ENCODE data around the gene ARHGAP22. TPM values are rescaled to one million over a fixed set of nuclear protein-coding genes. Genes with fewer than 3 reads are reported as not detected.

The ARHGAP22 gene
- total RNA-seq, 1 donor from 2014 or later, result 1.0 TPM

GRCh38 chr10:48495282-48496045 is 109.4 kb downstream of the ARHGAP22 start:
- Histone ChIP-seq H3K27me3 (ENCODE audit: control insufficient read depth in 3 of 3, insufficient read depth in 3 of 3, low read length in 3 of 3) (peaks cover 0 to 11% (median 0%) of the 10 kb centered on the region in 3 donors), H3K36me3 (ENCODE audit: control insufficient read depth in 3 of 3, insufficient read depth in 3 of 3, low read length in 3 of 3) (no peaks in the 10 kb centered on the region), H3K9ac (ENCODE audit: low read depth in 1 of 3, low read length in 3 of 3) (no peak overlapping the region), H3K27ac (ENCODE audit: low read depth, low read length) (no peak overlapping the region), H3K4me1 (ENCODE audit: control insufficient read depth in 3 of 3, insufficient read depth in 3 of 3, low read length in 3 of 3) (peaks cover 0 to 9% (median 0%) of the 10 kb centered on the region in 3 donors), H3K4me3 (ENCODE audit: low read length in 3 of 3) (no peak overlapping the region), H3K9me3 (ENCODE audit: control insufficient read depth in 3 of 3, low read length in 3 of 3) (no peaks in the 10 kb centered on the region)

- peaks cover 0 to 11% (median 0%) of the 10 kb centered on the region in 3 donors for H3K27me3 ChIP-seq (ENCODE audit: control insufficient read depth in 3 of 3, insufficient read depth in 3 of 3, low read length in 3 of 3)
- H3K27ac ChIP-seq (ENCODE audit: low read depth, low read length), result no peak overlapping the region
- no peak overlapping the region for H3K9ac ChIP-seq (ENCODE audit: low read depth in 1 of 3, low read length in 3 of 3)
- H3K4me3 ChIP-seq (ENCODE audit: low read length in 3 of 3), result no peak overlapping the region
- H3K9me3 ChIP-seq (ENCODE audit: control insufficient read depth in 3 of 3, low read length in 3 of 3), result no peaks in the 10 kb centered on the region
- peaks cover 0 to 9% (median 0%) of the 10 kb centered on the region in 3 donors for H3K4me1 ChIP-seq (ENCODE audit: control insufficient read depth in 3 of 3, insufficient read depth in 3 of 3, low read length in 3 of 3)
- H3K36me3 ChIP-seq (ENCODE audit: control insufficient read depth in 3 of 3, insufficient read depth in 3 of 3, low read length in 3 of 3), result no peaks in the 10 kb centered on the region
These were observed 110.3 kb downstream of the ARHGAP22 start for GRCh38 chr10:48494611-48495010.

- Histone ChIP-seq H3K4me1 (ENCODE audit: control insufficient read depth in 3 of 3, insufficient read depth in 3 of 3, low read length in 3 of 3) (peaks cover 0 to 9% (median 0%) of the 10 kb centered on the region in 3 donors), H3K9ac (ENCODE audit: low read depth in 1 of 3, low read length in 3 of 3) (no peak overlapping the region), H3K27ac (ENCODE audit: low read depth, low read length) (no peak overlapping the region), H3K4me3 (ENCODE audit: low read length in 3 of 3) (no peak overlapping the region), H3K36me3 (ENCODE audit: control insufficient read depth in 3 of 3, insufficient read depth in 3 of 3, low read length in 3 of 3) (no peaks in the 10 kb centered on the region), H3K27me3 (ENCODE audit: control insufficient read depth in 3 of 3, insufficient read depth in 3 of 3, low read length in 3 of 3) (peaks cover 0 to 11% (median 0%) of the 10 kb centered on the region in 3 donors), H3K9me3 (ENCODE audit: control insufficient read depth in 3 of 3, low read length in 3 of 3) (no peaks in the 10 kb centered on the region)
These were observed 110.8 kb downstream of the ARHGAP22 start for GRCh38 chr10:48494073-48494472.

- H3K36me3 ChIP-seq (ENCODE audit: control insufficient read depth in 3 of 3, insufficient read depth in 3 of 3, low read length in 3 of 3), result no peaks in the 10 kb centered on the region
- peaks cover 0 to 11% (median 0%) of the 10 kb centered on the region in 3 donors for H3K27me3 ChIP-seq (ENCODE audit: control insufficient read depth in 3 of 3, insufficient read depth in 3 of 3, low read length in 3 of 3)
- H3K27ac ChIP-seq (ENCODE audit: low read depth, low read length), result no peak overlapping the region
- peaks cover 0 to 9% (median 0%) of the 10 kb centered on the region in 3 donors for H3K4me1 ChIP-seq (ENCODE audit: control insufficient read depth in 3 of 3, insufficient read depth in 3 of 3, low read length in 3 of 3)
- H3K4me3 ChIP-seq (ENCODE audit: low read length in 3 of 3), result no peak overlapping the region
- no peaks in the 10 kb centered on the region for H3K9me3 ChIP-seq (ENCODE audit: control insufficient read depth in 3 of 3, low read length in 3 of 3)
- no peak overlapping the region for H3K9ac ChIP-seq (ENCODE audit: low read depth in 1 of 3, low read length in 3 of 3)
These were observed 111.6 kb downstream of the ARHGAP22 start for GRCh38 chr10:48493083-48493871.

GRCh38 chr10:48492201-48492600 is 112.7 kb downstream of the ARHGAP22 start:
- Histone ChIP-seq H3K4me3 (ENCODE audit: low read length in 3 of 3) (no peak overlapping the region), H3K9ac (ENCODE audit: low read depth in 1 of 3, low read length in 3 of 3) (no peak overlapping the region), H3K27me3 (ENCODE audit: control insufficient read depth in 3 of 3, insufficient read depth in 3 of 3, low read length in 3 of 3) (peaks cover 0 to 11% (median 0%) of the 10 kb centered on the region in 3 donors), H3K9me3 (ENCODE audit: control insufficient read depth in 3 of 3, low read length in 3 of 3) (no peaks in the 10 kb centered on the region), H3K36me3 (ENCODE audit: control insufficient read depth in 3 of 3, insufficient read depth in 3 of 3, low read length in 3 of 3) (no peaks in the 10 kb centered on the region), H3K4me1 (ENCODE audit: control insufficient read depth in 3 of 3, insufficient read depth in 3 of 3, low read length in 3 of 3) (peaks cover 0 to 2% (median 0%) of the 10 kb centered on the region in 3 donors), H3K27ac (ENCODE audit: low read depth, low read length) (no peak overlapping the region)

- Histone ChIP-seq H3K9ac (ENCODE audit: low read depth in 1 of 3, low read length in 3 of 3) (no peak overlapping the region), H3K36me3 (ENCODE audit: control insufficient read depth in 3 of 3, insufficient read depth in 3 of 3, low read length in 3 of 3) (no peaks in the 10 kb centered on the region), H3K4me1 (ENCODE audit: control insufficient read depth in 3 of 3, insufficient read depth in 3 of 3, low read length in 3 of 3) (no peaks in the 10 kb centered on the region), H3K27ac (ENCODE audit: low read depth, low read length) (no peak overlapping the region), H3K4me3 (ENCODE audit: low read length in 3 of 3) (no peak overlapping the region), H3K9me3 (ENCODE audit: control insufficient read depth in 3 of 3, low read length in 3 of 3) (no peaks in the 10 kb centered on the region), H3K27me3 (ENCODE audit: control insufficient read depth in 3 of 3, insufficient read depth in 3 of 3, low read length in 3 of 3) (peaks cover 0 to 11% (median 0%) of the 10 kb centered on the region in 3 donors)
These were observed 113.3 kb downstream of the ARHGAP22 start for GRCh38 chr10:48491392-48492139.

GRCh38 chr10:48490946-48491345 is 113.9 kb downstream of the ARHGAP22 start:
- Histone ChIP-seq H3K36me3 (ENCODE audit: control insufficient read depth in 3 of 3, insufficient read depth in 3 of 3, low read length in 3 of 3) (no peaks in the 10 kb centered on the region), H3K27ac (ENCODE audit: low read depth, low read length) (no peak overlapping the region), H3K9ac (ENCODE audit: low read depth in 1 of 3, low read length in 3 of 3) (no peak overlapping the region), H3K4me3 (ENCODE audit: low read length in 3 of 3) (no peak overlapping the region), H3K9me3 (ENCODE audit: control insufficient read depth in 3 of 3, low read length in 3 of 3) (no peaks in the 10 kb centered on the region), H3K4me1 (ENCODE audit: control insufficient read depth in 3 of 3, insufficient read depth in 3 of 3, low read length in 3 of 3) (no peaks in the 10 kb centered on the region), H3K27me3 (ENCODE audit: control insufficient read depth in 3 of 3, insufficient read depth in 3 of 3, low read length in 3 of 3) (peaks cover 0 to 8% (median 0%) of the 10 kb centered on the region in 3 donors)

- Histone ChIP-seq H3K9ac (ENCODE audit: low read depth in 1 of 3, low read length in 3 of 3) (no peak overlapping the region), H3K36me3 (ENCODE audit: control insufficient read depth in 3 of 3, insufficient read depth in 3 of 3, low read length in 3 of 3) (no peaks in the 10 kb centered on the region), H3K27me3 (ENCODE audit: control insufficient read depth in 3 of 3, insufficient read depth in 3 of 3, low read length in 3 of 3) (peaks cover 0 to 7% (median 0%) of the 10 kb centered on the region in 3 donors), H3K4me1 (ENCODE audit: control insufficient read depth in 3 of 3, insufficient read depth in 3 of 3, low read length in 3 of 3) (no peaks in the 10 kb centered on the region), H3K9me3 (ENCODE audit: control insufficient read depth in 3 of 3, low read length in 3 of 3) (no peaks in the 10 kb centered on the region), H3K4me3 (ENCODE audit: low read length in 3 of 3) (no peak overlapping the region), H3K27ac (ENCODE audit: low read depth, low read length) (no peak overlapping the region)
These were observed 114.3 kb downstream of the ARHGAP22 start for GRCh38 chr10:48490571-48490940.

GRCh38 chr10:48489099-48489498 is 115.8 kb downstream of the ARHGAP22 start:
- H3K27ac ChIP-seq (ENCODE audit: low read depth, low read length), result no peak overlapping the region
- no peak overlapping the region for H3K4me3 ChIP-seq (ENCODE audit: low read length in 3 of 3)
- no peak overlapping the region for H3K9ac ChIP-seq (ENCODE audit: low read depth in 1 of 3, low read length in 3 of 3)
- H3K36me3 ChIP-seq (ENCODE audit: control insufficient read depth in 3 of 3, insufficient read depth in 3 of 3, low read length in 3 of 3), result no peaks in the 10 kb centered on the region
- peaks cover 0 to 2% (median 0%) of the 10 kb centered on the region in 3 donors for H3K27me3 ChIP-seq (ENCODE audit: control insufficient read depth in 3 of 3, insufficient read depth in 3 of 3, low read length in 3 of 3)
- no peaks in the 10 kb centered on the region for H3K4me1 ChIP-seq (ENCODE audit: control insufficient read depth in 3 of 3, insufficient read depth in 3 of 3, low read length in 3 of 3)
- no peaks in the 10 kb centered on the region for H3K9me3 ChIP-seq (ENCODE audit: control insufficient read depth in 3 of 3, low read length in 3 of 3)
